Nephron (organoid): ENCODE results near the gene SGCA.

ENCODE experiments used
- H3K27ac Mint-ChIP-seq, 3 experiments: 2 replicates each; pipeline ENCODE4 v1.8.0; 2020; ENCODE audit warnings: mixed read lengths in 3 of 3, mild to moderate bottlenecking in 2 of 3, moderate library complexity in 1 of 3
- H3K27me3 Mint-ChIP-seq: 2 replicates; pipeline ENCODE4 v1.8.0; 2021; ENCODE audit warnings: low read depth, mild to moderate bottlenecking, moderate library complexity, mixed read lengths
- H3K36me3 Mint-ChIP-seq: 2 replicates; pipeline ENCODE4 v1.8.0; 2020; ENCODE audit warnings: low read depth, mixed read lengths
- H3K4me1 Mint-ChIP-seq: 2 replicates; pipeline ENCODE4 v1.8.0; 2020; ENCODE audit warnings: mixed read lengths
- H3K4me3 Mint-ChIP-seq, 3 experiments: 2 replicates each; pipeline ENCODE4 v1.8.0; 2020; ENCODE audit warnings: mild to moderate bottlenecking in 3 of 3, mixed read lengths in 3 of 3, moderate library complexity in 2 of 3
- H3K9me3 Mint-ChIP-seq: 2 replicates; pipeline ENCODE4 v1.8.0; 2020; ENCODE audit warnings: mixed read lengths
- TF ChIP-seq, protein P1 (sequence below), 3 experiments: fragments of 200-600 bp; sonication (generic); IDR thresholded peaks; one replicate each; pipeline ENCODE4 v1.5.0; 2021; ENCODE audit warnings: antibody characterized with exemption in 3 of 3; ENCODE audit not compliant: unreplicated experiment in 3 of 3

SGCA gene

GRCh38 chr17:50190603-50191358, 25.0 kb downstream of the SGCA start:
- Mint-ChIP-seq H3K27ac (peak overlapping the region; percentile 43 to 98 (median 86)), H3K4me3 (peak overlapping the region in 2 of 3 experiments; percentile 6 to 57), H3K4me1 (peaks cover 54% of the 10 kb centered on the region), H3K36me3 (peaks cover 50% of the 10 kb centered on the region), H3K27me3 (peaks cover 4% of the 10 kb centered on the region), H3K9me3 (no peaks in the 10 kb centered on the region)
- TF ChIP-seq, protein P1, sequence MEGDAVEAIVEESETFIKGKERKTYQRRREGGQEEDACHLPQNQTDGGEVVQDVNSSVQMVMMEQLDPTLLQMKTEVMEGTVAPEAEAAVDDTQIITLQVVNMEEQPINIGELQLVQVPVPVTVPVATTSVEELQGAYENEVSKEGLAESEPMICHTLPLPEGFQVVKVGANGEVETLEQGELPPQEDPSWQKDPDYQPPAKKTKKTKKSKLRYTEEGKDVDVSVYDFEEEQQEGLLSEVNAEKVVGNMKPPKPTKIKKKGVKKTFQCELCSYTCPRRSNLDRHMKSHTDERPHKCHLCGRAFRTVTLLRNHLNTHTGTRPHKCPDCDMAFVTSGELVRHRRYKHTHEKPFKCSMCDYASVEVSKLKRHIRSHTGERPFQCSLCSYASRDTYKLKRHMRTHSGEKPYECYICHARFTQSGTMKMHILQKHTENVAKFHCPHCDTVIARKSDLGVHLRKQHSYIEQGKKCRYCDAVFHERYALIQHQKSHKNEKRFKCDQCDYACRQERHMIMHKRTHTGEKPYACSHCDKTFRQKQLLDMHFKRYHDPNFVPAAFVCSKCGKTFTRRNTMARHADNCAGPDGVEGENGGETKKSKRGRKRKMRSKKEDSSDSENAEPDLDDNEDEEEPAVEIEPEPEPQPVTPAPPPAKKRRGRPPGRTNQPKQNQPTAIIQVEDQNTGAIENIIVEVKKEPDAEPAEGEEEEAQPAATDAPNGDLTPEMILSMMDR (IDR thresholded peaks at IDR 0.05; ENCODE audit: unreplicated experiment in 3 of 3), result no peak

- TF ChIP-seq, protein P1 (IDR thresholded peaks at IDR 0.05; ENCODE audit: unreplicated experiment in 3 of 3), result no peak
- H3K9me3 Mint-ChIP-seq, result no peaks in the 10 kb centered on the region
- H3K27me3 Mint-ChIP-seq, result peaks cover 7% of the 10 kb centered on the region
- H3K36me3 Mint-ChIP-seq, result peaks cover 48% of the 10 kb centered on the region
- peaks cover 59% of the 10 kb centered on the region for H3K4me1 Mint-ChIP-seq
- H3K27ac Mint-ChIP-seq, result peak overlapping the region in 2 of 3 experiments; percentile 86 to 98
- peak overlapping the region in 1 of 3 experiments; percentile 62 for H3K4me3 Mint-ChIP-seq
Measured at GRCh38 chr17:50191359-50192143, 25.7 kb downstream of the SGCA start.

- no peaks in the 10 kb centered on the region for H3K9me3 Mint-ChIP-seq
- peaks cover 50% of the 10 kb centered on the region for H3K36me3 Mint-ChIP-seq
- peaks cover 10% of the 10 kb centered on the region for H3K27me3 Mint-ChIP-seq
- H3K4me3 Mint-ChIP-seq, result peak overlapping the region in 1 of 3 experiments; percentile 62
- TF ChIP-seq, protein P1 (IDR thresholded peaks at IDR 0.05; ENCODE audit: unreplicated experiment in 3 of 3), result no peak
- peak overlapping the region in 2 of 3 experiments; percentile 86 to 97 for H3K27ac Mint-ChIP-seq
- peaks cover 62% of the 10 kb centered on the region for H3K4me1 Mint-ChIP-seq
Measured at GRCh38 chr17:50192144-50192617, 26.4 kb downstream of the SGCA start.

DNA sequence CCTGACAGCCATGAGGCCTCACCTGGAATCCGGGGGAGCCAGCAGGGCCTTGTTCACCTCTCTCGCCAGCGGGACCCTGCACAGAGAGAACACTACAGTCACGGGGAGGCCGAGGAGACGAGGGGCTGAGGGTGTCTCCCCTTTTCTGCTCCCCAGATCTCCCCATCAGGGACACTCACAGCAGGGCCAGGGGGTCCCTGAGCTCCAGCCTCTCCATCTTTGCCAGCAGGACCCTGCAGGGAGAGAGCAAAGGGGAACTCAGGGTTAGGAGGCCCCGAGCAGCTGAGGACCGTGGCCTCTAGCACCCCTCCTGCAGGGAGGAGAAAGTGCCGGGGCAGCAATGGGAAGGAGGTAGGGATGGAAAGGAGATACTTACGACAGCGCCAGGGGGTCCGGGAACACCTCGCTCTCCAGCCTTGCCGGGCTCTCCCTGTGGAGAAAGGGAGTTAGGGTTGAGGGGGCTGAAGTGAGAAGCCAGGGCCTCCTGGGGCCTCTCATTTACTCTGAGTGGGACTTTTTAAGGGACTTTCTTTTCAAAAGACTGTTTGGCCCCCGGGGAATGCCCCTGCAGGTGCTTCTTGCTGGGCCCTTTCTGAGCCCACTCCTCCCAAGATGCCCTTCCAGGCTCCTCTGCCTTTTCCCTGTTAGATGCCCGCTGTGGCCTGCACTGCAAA, 26.9 kb downstream of the SGCA start:
- peaks cover 14% of the 10 kb centered on the region for H3K27me3 Mint-ChIP-seq
- H3K27ac Mint-ChIP-seq, result peak overlapping the region; percentile 70 to 97 (median 86)
- TF ChIP-seq, protein P1 (IDR thresholded peaks at IDR 0.05; ENCODE audit: unreplicated experiment in 3 of 3), result no peak
- peak overlapping the region in 1 of 3 experiments; percentile 64 for H3K4me3 Mint-ChIP-seq
- H3K4me1 Mint-ChIP-seq, result peaks cover 65% of the 10 kb centered on the region
- H3K36me3 Mint-ChIP-seq, result peaks cover 54% of the 10 kb centered on the region
- no peaks in the 10 kb centered on the region for H3K9me3 Mint-ChIP-seq

GRCh38 chr17:50194140-50194933, 28.5 kb downstream of the SGCA start:
- peak overlapping the region in 1 of 3 experiments; percentile 64 for H3K4me3 Mint-ChIP-seq
- peaks cover 58% of the 10 kb centered on the region for H3K36me3 Mint-ChIP-seq
- H3K4me1 Mint-ChIP-seq, result peaks cover 64% of the 10 kb centered on the region
- TF ChIP-seq, protein P1 (IDR thresholded peaks at IDR 0.05; ENCODE audit: unreplicated experiment in 3 of 3), result no peak
- H3K27ac Mint-ChIP-seq, result peak overlapping the region; percentile 22 to 97 (median 86)
- peaks cover 14% of the 10 kb centered on the region for H3K27me3 Mint-ChIP-seq
- no peaks in the 10 kb centered on the region for H3K9me3 Mint-ChIP-seq
